T-cell (primary cell): ENCODE measurements around the gene USHBP1. TPM values are rescaled to one million over a fixed set of nuclear protein-coding genes. Genes with fewer than 3 reads are reported as not detected.

ENCODE experiments used
- ATAC-seq, 4 experiments: fragments of 200-7000 bp in 3 of 4; fragments of 150-1000 bp in 1 of 4; cut with Tn5 transposase; replicated peaks in 1 of 4; 1 replicate in 3 of 4; 2 replicates in 1 of 4; pipeline ENCODE4 v1.10.0; 2021; ENCODE audit warnings: moderate library complexity in 3 of 4, mild to moderate bottlenecking in 2 of 4, moderate number of reproducible peaks in 1 of 4
- CTCF ChIA-PET, 2 donors: fragments of 300-600 bp; sonication (Branson Sonifier 250); formaldehyde crosslinking; loops; one replicate each; lab custom pipeline; 2022; ENCODE audit warnings: antibody characterized with exemption in 2 of 2; lab: Charles Lee
- POLR2A ChIA-PET, 2 donors: fragments of 300-600 bp; sonication (Branson Sonifier 250); formaldehyde crosslinking; loops; one replicate each; lab custom pipeline; 2022; ENCODE audit warnings: antibody characterized with exemption in 2 of 2; lab: Charles Lee
- DNase-seq, 35 experiments: peaks; one replicate each; pipeline versions ENCODE4 v3.0.0 to v3.0.0-alpha.2; 2013 to 2023
- H3K27ac ChIP-seq: one replicate; pipeline ENCODE4 v1.5.1; 2013; ENCODE audit warnings: low read length
- H3K27me3 ChIP-seq, 2 experiments: replicated peaks in 1 of 2; 1 replicate in 1 of 2; 2 replicates in 1 of 2; pipeline versions ENCODE4 v1.6.1 to v1.7.0; 2013; ENCODE audit warnings: low read length in 1 of 2, mixed read lengths in 1 of 2; ENCODE audit not compliant: control insufficient read depth in 2 of 2, insufficient read depth in 2 of 2; ENCODE audit errors: extremely low read depth in 1 of 2
- H3K36me3 ChIP-seq, 2 donors: 1 replicate in 1 of 2; 2 replicates in 1 of 2; pipeline versions ENCODE4 v1.6.1 to v1.7.0; 2013; ENCODE audit warnings: low read length in 1 of 2; ENCODE audit not compliant: control insufficient read depth in 2 of 2, insufficient read depth in 1 of 2; ENCODE audit errors: extremely low read depth in 1 of 2
- H3K4me1 ChIP-seq, 2 experiments: 1 replicate in 1 of 2; 2 replicates in 1 of 2; pipeline versions ENCODE4 v1.6.1 to v1.7.0; 2013; ENCODE audit warnings: low read length in 2 of 2, mixed read lengths in 1 of 2; ENCODE audit not compliant: insufficient read depth in 2 of 2, control insufficient read depth in 1 of 2; ENCODE audit errors: extremely low read depth in 1 of 2
- H3K4me3 ChIP-seq, 2 donors: 1 replicate in 1 of 2; 2 replicates in 1 of 2; pipeline versions ENCODE4 v1.5.1 to v1.7.0; 2013; ENCODE audit warnings: mild to moderate bottlenecking in 2 of 2, low read length in 1 of 2, moderate library complexity in 1 of 2; ENCODE audit not compliant: control insufficient read depth in 1 of 2; ENCODE audit errors: extremely low read depth in 1 of 2
- H3K9me3 ChIP-seq: 2 replicates; pipeline ENCODE4 v1.7.0; 2013
- H3K27ac Mint-ChIP-seq, 2 donors: one replicate each; pipeline ENCODE4 v1.8.0; 2020 to 2021; ENCODE audit warnings: mild to moderate bottlenecking in 2 of 2, mixed read lengths in 2 of 2
- H3K27me3 Mint-ChIP-seq, 2 donors: one replicate each; pipeline ENCODE4 v1.8.0; 2021 to 2022; ENCODE audit warnings: mixed read lengths in 2 of 2
- H3K36me3 Mint-ChIP-seq: one replicate; pipeline ENCODE4 v1.8.0; 2021; ENCODE audit warnings: mixed read lengths
- H3K4me1 Mint-ChIP-seq, 3 donors: one replicate each; pipeline ENCODE4 v1.8.0; 2020 to 2022; ENCODE audit warnings: mixed read lengths in 3 of 3, mild to moderate bottlenecking in 1 of 3
- H3K4me3 Mint-ChIP-seq, 3 donors: one replicate each; pipeline ENCODE4 v1.8.0; 2020 to 2022; ENCODE audit warnings: mild to moderate bottlenecking in 3 of 3, mixed read lengths in 3 of 3, moderate library complexity in 3 of 3
- H3K9me3 Mint-ChIP-seq, 3 donors: one replicate each; pipeline ENCODE4 v1.8.0; 2020 to 2022; ENCODE audit warnings: mixed read lengths in 3 of 3
- WGBS: methylation state at CpG from one replicate; pipeline ENCODE4 v1.1.5; 2013; ENCODE audit warnings: missing lambda C conversion rate; ENCODE audit not compliant: insufficient coverage; 5-methylcytosine and 5-hydroxymethylcytosine counted together
- total RNA-seq, 35 experiments: library from RNA in 6 of 35; stranded (reverse) in 6 of 35; fragments of 120-200 nt in 1 of 35; gene quantifications; one replicate each; pipeline versions ENCODE4 v1.2.1 to v1.2.4 and lab custom pipeline; 2013 to 2026

The USHBP1 gene, protein sequence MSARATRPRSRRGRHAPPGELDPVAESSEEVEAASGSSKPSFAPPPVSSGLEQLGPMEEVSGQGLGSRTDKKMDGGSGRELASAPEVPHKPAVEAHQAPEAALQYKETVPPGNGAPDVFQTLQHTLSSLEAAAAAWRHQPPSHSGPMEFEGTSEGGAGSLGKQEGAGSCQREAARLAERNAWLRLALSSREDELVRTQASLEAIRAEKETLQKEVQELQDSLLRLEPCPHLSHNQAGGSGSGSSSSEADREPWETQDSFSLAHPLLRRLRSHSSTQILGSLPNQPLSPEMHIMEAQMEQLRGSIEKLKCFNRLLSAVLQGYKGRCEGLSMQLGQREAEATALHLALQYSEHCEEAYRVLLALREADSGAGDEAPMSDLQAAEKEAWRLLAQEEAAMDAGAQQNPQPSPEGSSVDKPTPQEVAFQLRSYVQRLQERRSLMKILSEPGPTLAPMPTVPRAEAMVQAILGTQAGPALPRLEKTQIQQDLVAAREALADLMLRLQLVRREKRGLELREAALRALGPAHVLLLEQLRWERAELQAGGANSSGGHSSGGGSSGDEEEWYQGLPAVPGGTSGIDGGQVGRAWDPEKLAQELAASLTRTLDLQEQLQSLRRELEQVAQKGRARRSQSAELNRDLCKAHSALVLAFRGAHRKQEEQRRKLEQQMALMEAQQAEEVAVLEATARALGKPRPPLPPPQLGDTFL
- under 1 TPM in 4 of 5 donors, not detected in 1; 0.10 to 0.61 (median 0.38) TPM for total RNA-seq
- 0.29 TPM for total RNA-seq (2013)
- total RNA-seq (lab: John Stamatoyannopoulos, UW): 0 to 0.37 (median 0) reads per million in 29 experiments

- Mint-ChIP-seq H3K27ac (peak within 1 kb of the TSS; percentile 79 to 90), H3K4me1 (peaks cover 29 to 33% (median 30%) of the 10 kb centered on the region in 3 donors), H3K36me3 (no peaks in the 10 kb centered on the region), H3K4me3 (no peak within 1 kb of the TSS), H3K27me3 (no peaks in the 10 kb centered on the region), H3K9me3 (no peaks in the 10 kb centered on the region)
- Histone ChIP-seq H3K27me3 (peaks cover 0 to 4% of the 10 kb centered on the region in 2 experiments), H3K9me3 (no peaks in the 10 kb centered on the region), H3K4me3 (no peak within 1 kb of the TSS), H3K27ac (no peak within 1 kb of the TSS), H3K36me3 (peaks cover 0 to 8% of the 10 kb centered on the region in 2 donors), H3K4me1 (peaks cover 15 to 38% of the 10 kb centered on the region in 2 experiments)
- DNase-seq: no peak
- ChIA-PET CTCF (no interaction called here), POLR2A (no interaction called here)
- ATAC-seq: no peak
- WGBS: no CpG with 5 or more reads among the region's 5 CpGs
Measured at GRCh38 chr19:17264641-17264979, at the start of gene USHBP1. Gene USHBP1, minus strand, starts transcription at chr19:17264745. Its CDS starts 446 bp downstream, at chr19:17264299.

GRCh38 chr19:17314007-17314593, 49.6 kb upstream of the USHBP1 start:
- no peak overlapping the region for H3K4me3 Mint-ChIP-seq
- H3K9me3 Mint-ChIP-seq: no peaks in the 10 kb centered on the region
- H3K27ac ChIP-seq: no peak overlapping the region
- no peaks in the 10 kb centered on the region for H3K9me3 ChIP-seq
- POLR2A ChIA-PET: interaction anchor here in 1 of 2 donors (0.6 kb wide), 1 partner anchor 19 kb away, joined by 4 read pairs; no protein-coding TSS in a partner anchor
- WGBS: 97% methylated on average over 13 of the region's 19 CpGs
- H3K4me3 ChIP-seq: no peak overlapping the region
- peaks cover 14 to 37% of the 10 kb centered on the region in 2 donors for H3K36me3 ChIP-seq
- DNase-seq (no peak), ATAC-seq (no peak)
- H3K27me3 ChIP-seq: no peaks in the 10 kb centered on the region
- no peaks in the 10 kb centered on the region for H3K27me3 Mint-ChIP-seq
- peaks cover 6 to 34% of the 10 kb centered on the region in 2 experiments for H3K4me1 ChIP-seq
- H3K4me1 Mint-ChIP-seq: peaks cover 21 to 28% (median 25%) of the 10 kb centered on the region in 3 donors
- H3K27ac Mint-ChIP-seq: no peak overlapping the region
- CTCF ChIA-PET: no interaction called here
- peaks cover 14% of the 10 kb centered on the region for H3K36me3 Mint-ChIP-seq

DNA sequence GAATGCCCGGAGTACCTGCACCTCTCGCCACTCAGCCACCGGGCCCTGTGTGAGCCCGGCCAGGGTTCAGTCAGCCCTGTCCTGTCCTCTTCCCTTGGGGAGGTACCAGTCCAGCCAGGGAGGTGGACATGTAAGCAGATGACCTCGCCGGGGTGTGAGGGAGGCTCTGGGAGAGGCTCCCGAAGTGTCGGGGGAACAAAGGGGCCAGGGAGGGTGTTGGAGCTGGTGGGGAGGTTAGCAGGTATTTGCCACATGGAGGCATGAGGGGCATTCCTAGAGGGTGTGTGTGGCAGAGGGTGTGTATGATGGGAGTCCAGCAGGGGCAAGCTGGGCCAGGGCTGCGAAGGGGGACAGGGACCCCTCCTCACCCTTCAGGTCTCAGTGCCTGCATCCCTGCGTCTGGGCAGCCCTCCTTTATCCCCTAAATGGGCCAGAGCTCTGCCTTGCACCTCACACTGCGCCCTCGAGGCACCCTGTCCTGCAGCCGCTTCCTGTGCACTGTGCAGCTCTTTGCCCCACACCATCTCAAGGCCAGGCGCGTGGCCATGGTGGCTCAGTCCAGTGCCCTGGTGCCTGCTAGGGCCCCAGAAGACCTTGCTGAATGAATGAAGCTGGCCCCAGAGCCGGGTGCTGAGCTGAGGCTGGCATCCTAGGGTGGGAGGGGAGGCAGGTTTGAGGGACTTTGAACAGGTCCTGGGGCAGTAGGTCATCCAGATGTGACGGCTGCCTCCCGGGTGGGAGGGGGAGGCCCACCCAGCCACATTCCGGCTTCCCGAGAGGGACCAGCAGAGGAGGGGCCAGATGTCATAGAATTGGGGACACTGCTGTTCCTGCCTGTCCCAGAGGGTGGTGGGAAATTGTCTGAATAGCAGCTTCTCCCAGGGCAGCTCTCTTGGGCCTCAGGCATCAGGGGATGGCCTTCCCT, 47.9 kb upstream of the USHBP1 start:
- Histone ChIP-seq H3K4me1 (peaks cover 6 to 38% of the 10 kb centered on the region in 2 experiments), H3K9me3 (no peaks in the 10 kb centered on the region), H3K4me3 (no peak overlapping the region), H3K27ac (no peak overlapping the region), H3K27me3 (no peaks in the 10 kb centered on the region), H3K36me3 (peaks cover 10 to 34% of the 10 kb centered on the region in 2 donors)
- Mint-ChIP-seq H3K9me3 (no peaks in the 10 kb centered on the region), H3K4me3 (peak overlapping the region in 1 of 3 donors; percentile 96), H3K4me1 (peaks cover 32 to 37% (median 34%) of the 10 kb centered on the region in 3 donors), H3K36me3 (peaks cover 14% of the 10 kb centered on the region), H3K27me3 (no peaks in the 10 kb centered on the region), H3K27ac (no peak overlapping the region)
- ChIA-PET POLR2A (interaction anchor here (0.5 to 0.6 kb wide), 2 partner anchors 25 to 122 kb away, joined by 3 read pairs; no protein-coding TSS in a partner anchor), CTCF (interaction anchor here in 1 of 2 donors (0.6 kb wide), 2 partner anchors 28 to 649 kb away, joined by 5 to 9 read pairs; no protein-coding TSS in a partner anchor)
- no peak for ATAC-seq
- DNase-seq: no peak
- 96% methylated on average over 17 of the region's 20 CpGs for WGBS

DNA sequence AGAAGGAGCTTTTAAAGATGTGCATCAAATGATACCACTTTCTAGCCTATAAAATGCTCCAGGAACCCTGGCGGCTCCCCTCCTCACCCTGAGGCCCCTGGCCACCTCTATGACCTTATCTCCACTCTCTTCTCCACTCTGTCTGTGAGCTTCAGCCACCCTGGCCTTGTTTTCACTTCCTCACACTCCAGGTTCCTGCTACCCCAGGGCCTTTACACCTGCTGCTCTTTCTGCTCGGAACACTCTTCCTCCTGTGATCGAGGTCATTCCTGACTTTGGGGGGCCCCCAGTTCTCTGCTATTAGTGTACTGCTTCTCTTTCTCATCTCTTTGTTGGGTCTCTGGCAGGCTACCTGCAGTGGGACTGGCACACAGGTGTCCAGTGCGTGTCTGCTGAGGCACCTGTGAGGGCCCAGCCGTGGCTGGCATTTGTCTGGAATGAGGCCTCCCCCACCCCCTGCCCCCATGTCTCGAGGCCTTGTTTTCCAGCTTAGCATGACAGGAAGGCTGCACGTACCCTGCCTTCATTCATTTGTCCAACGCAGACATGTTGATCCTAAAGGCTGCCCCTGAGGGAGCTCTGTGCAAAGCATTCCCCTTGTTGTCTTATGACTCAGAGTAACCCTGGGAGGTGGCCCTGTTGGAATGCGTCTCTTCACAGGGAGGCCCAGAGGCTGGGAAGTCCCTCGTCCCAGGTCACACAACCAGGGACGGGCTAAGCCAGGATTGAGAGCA, 47.1 kb upstream of the USHBP1 start:
- Histone ChIP-seq H3K36me3 (peaks cover 10 to 34% of the 10 kb centered on the region in 2 donors), H3K4me3 (no peak overlapping the region), H3K4me1 (peaks cover 6 to 41% of the 10 kb centered on the region in 2 experiments), H3K9me3 (no peaks in the 10 kb centered on the region), H3K27ac (no peak overlapping the region), H3K27me3 (no peaks in the 10 kb centered on the region)
- Mint-ChIP-seq H3K4me3 (peak overlapping the region; percentile 41 to 96 (median 60)), H3K27ac (peak overlapping the region in 1 of 2 donors; percentile 44), H3K27me3 (no peaks in the 10 kb centered on the region), H3K9me3 (no peaks in the 10 kb centered on the region), H3K4me1 (peaks cover 32 to 40% (median 38%) of the 10 kb centered on the region in 3 donors), H3K36me3 (peaks cover 14% of the 10 kb centered on the region)
- 92% methylated on average over 10 of the region's 11 CpGs for WGBS
- CTCF ChIA-PET: interaction anchor here in 1 of 2 donors (0.5 to 0.6 kb wide), 2 partner anchors 15 to 27 kb away, joined by 7 to 9 read pairs; no protein-coding TSS in a partner anchor
- ATAC-seq: no peak
- POLR2A ChIA-PET: no interaction called here
- no peak for DNase-seq

- Histone ChIP-seq H3K27me3 (no peaks in the 10 kb centered on the region), H3K4me3 (peak overlapping the region; percentile 62 to 75), H3K27ac (peak overlapping the region; percentile 52), H3K4me1 (peaks cover 6 to 54% of the 10 kb centered on the region in 2 experiments), H3K9me3 (no peaks in the 10 kb centered on the region), H3K36me3 (peaks cover 10 to 26% of the 10 kb centered on the region in 2 donors)
- POLR2A ChIA-PET: interaction anchor here (0.6 to 1.2 kb wide), 3 partner anchors 43 to 110 kb away, joined by 3 to 4 read pairs (median 3); partner anchors contain the start of genes BABAM1 (in 2 of the 2) and MVB12A (in 1 of the 2)
- Mint-ChIP-seq H3K9me3 (no peaks in the 10 kb centered on the region), H3K4me1 (peaks cover 36 to 47% (median 45%) of the 10 kb centered on the region in 3 donors), H3K27me3 (no peaks in the 10 kb centered on the region), H3K27ac (peak overlapping the region; percentile 91 to 94), H3K36me3 (peaks cover 4% of the 10 kb centered on the region), H3K4me3 (peak overlapping the region; percentile 93 to 98 (median 96))
- 14% methylated on average over 10 of the region's 23 CpGs for WGBS
- ATAC-seq (no peak), DNase-seq (peak in 5 of 35 experiments; percentile 14 to 33 (median 18))
- CTCF ChIA-PET: interaction anchor here in 1 of 2 donors (1.2 to 1.6 kb wide), 4 partner anchors 23 to 79 kb away, joined by 3 to 20 read pairs (median 5); partner anchors contain the start of gene BABAM1
Measured at GRCh38 chr19:17309965-17310461, 45.5 kb upstream of the USHBP1 start.
